Measurements from ENCODE around the gene RRAS.

DNA sequence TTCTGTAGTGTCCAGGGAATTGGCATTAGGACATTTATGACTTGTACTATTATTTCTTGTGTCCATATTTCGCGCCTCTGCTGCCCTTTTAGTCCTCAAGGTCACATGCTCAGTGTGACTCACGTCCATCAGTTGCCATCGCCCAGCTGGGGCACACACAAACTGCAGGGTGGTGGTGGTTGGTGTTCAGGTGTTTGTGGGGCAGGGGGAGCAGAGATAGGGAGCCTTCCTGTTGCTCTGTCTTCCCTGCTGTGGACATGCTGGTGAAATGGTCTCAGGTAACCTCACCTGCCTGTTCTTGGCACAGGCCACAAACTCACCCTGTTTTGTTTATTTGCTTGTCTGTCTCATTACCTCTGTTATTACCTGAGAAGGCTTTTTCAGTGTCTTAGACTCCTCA, 26.6 kb downstream of the RRAS start:
- TF ChIP-seq POLR2A (IDR thresholded peaks at IDR 0.05): no peak
- TF ChIP-seq, protein P1, sequence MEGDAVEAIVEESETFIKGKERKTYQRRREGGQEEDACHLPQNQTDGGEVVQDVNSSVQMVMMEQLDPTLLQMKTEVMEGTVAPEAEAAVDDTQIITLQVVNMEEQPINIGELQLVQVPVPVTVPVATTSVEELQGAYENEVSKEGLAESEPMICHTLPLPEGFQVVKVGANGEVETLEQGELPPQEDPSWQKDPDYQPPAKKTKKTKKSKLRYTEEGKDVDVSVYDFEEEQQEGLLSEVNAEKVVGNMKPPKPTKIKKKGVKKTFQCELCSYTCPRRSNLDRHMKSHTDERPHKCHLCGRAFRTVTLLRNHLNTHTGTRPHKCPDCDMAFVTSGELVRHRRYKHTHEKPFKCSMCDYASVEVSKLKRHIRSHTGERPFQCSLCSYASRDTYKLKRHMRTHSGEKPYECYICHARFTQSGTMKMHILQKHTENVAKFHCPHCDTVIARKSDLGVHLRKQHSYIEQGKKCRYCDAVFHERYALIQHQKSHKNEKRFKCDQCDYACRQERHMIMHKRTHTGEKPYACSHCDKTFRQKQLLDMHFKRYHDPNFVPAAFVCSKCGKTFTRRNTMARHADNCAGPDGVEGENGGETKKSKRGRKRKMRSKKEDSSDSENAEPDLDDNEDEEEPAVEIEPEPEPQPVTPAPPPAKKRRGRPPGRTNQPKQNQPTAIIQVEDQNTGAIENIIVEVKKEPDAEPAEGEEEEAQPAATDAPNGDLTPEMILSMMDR (IDR thresholded peaks at IDR 0.05): no peak

All from ovary (tissue), 3 donors.